NCI-H2107 treated with DMSO at 0.1 percent for 48 hours (cell line): ENCODE measurements around the gene PIP4K2A.
"Not testable (repeated sequence)": the region's sequence is repeated elsewhere in the genome, so short reads cannot be mapped to it uniquely, and the experiment has no call there.

Experiments
- DNase-seq: peaks from one replicate; lab custom pipeline; 2025; ENCODE audit not compliant: unreplicated experiment; lab: John Stamatoyannopoulos, UW

The PIP4K2A gene

DNA sequence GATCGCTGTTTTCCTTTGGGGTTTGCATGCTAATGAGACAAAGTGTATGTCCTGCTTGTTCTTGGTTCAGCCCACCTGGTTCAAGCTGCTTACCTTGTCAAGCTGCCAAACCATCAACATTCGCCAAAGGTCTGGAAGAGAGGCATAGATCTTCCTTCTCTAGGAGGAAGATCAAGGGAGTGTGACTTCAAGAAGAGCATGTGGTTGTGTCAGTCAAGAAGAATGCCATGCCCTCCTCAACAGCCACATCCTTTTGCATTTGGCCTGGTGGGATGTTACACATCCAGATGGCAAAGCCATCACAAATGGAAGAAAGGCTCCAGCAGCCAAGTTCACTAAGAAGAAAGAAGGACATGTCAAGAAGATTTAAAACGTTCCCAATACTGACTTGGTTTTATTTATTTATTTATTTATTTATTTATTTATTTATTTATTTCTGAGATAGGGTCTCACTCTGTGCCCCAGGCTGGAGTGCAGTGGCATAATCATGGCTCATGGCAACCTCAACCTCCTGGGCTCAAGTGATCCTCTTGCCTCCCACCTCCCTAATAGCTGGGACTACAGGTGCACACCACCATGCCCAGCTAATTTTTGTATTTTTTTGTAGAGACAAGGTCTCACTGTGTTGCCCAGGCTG, 5.1 kb upstream of the PIP4K2A start:
- no peak for DNase-seq

DNA sequence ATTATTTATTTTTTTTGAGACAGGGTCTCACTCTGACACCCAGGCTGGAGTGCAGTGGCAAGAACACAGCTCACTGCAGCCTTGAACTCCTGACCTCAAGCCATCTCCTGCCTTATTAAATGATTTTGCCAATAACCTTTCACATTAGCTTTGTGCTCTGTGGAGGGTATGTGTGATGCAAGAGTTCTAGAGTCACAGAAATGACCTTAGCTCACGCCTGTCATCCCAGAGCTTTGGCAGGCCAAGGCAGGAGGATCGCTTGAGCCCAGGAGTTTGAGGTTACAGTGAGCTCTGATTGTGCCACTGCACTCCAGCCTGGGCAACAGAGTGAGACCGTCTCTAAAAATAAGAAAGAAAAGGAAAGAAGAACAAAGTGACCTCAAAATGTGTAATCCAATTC, 4.3 kb upstream of the PIP4K2A start:
- not testable (repeated sequence) for DNase-seq

- DNase-seq, result no peak
These were observed 3.4 kb upstream of the PIP4K2A start for GRCh38 chr10:22717728-22718127.

GRCh38 chr10:22716943-22717342, 2.6 kb upstream of the PIP4K2A start:
- no peak for DNase-seq

- no peak for DNase-seq
These were observed 880 bp upstream of the PIP4K2A start for GRCh38 chr10:22715290-22715625.

GRCh38 chr10:22713853-22714478, 412 bp downstream of the PIP4K2A start:
- DNase-seq, result no peak

GRCh38 chr10:22712956-22713852, 1.2 kb downstream of the PIP4K2A start:
- peak; percentile 5 for DNase-seq

DNA sequence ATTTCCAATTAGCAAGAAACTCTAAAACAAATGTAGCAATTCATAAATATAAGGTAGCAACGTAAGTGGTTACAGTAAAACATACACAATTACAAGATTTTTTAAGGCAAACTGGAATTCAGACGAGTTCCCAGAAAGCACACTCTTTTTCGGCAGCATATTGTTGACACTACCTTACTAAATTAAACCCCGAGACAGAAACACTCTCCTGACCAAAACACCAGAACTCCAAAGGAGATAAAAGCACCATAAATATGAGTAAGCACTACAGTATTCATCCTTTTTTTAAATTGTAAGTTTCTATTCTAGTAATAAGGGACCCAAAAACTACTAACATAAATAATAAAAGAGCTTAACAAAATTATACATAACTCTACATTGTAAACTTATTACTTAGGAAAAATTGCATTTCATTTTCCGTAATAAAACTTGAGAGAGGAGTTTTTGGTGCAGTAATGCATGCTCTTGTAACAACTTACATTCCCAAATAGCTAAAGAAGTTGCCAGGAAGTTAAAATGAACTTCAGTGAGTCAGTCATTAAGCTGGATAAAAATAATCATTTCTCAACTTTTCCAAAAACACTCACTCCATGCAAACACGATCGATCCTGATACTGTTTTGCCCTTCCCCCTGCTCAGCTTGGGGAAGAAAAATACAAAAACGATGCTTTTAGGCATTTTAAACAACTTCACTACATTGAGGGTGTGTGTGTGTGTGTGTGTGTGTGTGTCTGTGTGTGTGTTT, 2.0 kb downstream of the PIP4K2A start:
- DNase-seq, result no peak

- no peak for DNase-seq
These were observed 3.0 kb downstream of the PIP4K2A start for GRCh38 chr10:22711373-22711772.

DNA sequence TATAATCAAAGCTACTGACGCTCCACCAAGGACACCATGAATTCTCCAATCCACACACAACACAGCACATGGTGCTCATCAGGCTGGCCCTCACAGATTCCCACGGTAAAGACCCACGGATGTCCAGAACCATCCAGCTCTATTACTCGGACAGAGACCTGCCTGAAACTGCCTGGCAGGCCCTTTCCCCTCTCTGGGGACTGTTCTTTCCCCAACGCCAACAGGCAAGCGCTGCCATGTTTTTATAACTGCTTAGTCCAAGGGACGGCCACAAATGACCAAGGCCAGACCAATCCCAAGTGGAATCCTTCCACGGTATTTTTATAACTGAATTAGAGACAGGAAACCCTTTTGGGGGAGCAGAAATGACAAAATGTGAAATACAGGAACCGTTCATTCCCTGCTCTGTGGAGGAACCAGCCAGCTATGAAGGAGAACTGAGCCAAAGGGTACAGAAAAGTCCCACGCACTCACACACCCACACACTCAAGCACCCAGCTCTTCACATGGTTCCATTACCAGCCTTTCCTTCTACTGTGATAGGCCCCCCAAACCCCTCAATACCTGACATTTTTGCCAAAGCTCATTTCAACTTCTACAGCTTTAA, 4.1 kb downstream of the PIP4K2A start:
- no peak for DNase-seq

GRCh38 chr10:22708772-22709171, 5.6 kb downstream of the PIP4K2A start:
- DNase-seq, result no peak

DNA sequence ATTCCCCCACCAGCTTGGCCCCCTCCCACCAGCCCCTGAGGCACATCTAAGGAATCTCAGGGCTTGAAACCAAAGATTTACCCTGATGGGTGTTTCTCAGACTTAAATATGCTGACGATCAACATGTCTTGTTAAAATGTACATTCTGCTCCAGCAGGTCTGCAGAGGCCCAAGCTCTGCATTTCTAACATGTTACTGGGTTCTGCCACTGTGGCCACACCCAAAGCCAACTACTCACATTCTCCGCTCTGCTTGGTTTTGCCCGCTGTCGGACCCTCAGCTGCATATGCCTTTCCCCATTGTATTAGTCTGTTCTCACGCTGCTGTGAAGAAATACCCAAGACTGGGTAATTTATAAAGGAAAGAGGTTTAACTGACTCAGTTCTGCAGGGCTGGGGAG, 8.9 kb downstream of the PIP4K2A start:
- no peak for DNase-seq

GRCh38 chr10:22704942-22705341, 9.4 kb downstream of the PIP4K2A start:
- DNase-seq, result no peak

DNA sequence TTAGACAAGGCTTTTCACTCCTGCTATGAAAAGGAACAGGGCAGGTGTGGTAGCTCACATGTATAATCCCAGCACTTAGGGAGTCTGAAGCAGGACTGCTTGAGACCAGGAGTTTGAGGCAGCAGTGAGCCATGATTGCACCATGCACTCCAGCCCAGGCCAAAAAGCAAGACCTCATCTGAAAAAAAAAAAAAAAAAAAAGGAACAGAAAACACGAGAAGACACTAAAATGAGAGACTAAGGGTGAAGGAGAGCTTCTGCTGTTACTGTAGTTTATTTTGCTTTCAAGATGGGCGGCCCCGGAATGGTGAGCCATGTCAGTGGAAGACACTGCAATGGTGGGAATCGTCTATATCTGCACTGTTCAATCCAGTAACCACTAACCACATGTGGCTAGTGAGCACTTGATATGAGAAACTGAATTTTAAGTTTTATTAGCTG, 9.9 kb downstream of the PIP4K2A start:
- peak; percentile 13 for DNase-seq

GRCh38 chr10:22702348-22702747, 12.0 kb downstream of the PIP4K2A start:
- DNase-seq, result no peak

GRCh38 chr10:22701132-22701826, 13.1 kb downstream of the PIP4K2A start:
- DNase-seq, result no peak

- DNase-seq, result no peak
These were observed 13.9 kb downstream of the PIP4K2A start for GRCh38 chr10:22700489-22700888.

- DNase-seq, result no peak
These were observed 14.4 kb downstream of the PIP4K2A start for GRCh38 chr10:22699976-22700375.

DNA sequence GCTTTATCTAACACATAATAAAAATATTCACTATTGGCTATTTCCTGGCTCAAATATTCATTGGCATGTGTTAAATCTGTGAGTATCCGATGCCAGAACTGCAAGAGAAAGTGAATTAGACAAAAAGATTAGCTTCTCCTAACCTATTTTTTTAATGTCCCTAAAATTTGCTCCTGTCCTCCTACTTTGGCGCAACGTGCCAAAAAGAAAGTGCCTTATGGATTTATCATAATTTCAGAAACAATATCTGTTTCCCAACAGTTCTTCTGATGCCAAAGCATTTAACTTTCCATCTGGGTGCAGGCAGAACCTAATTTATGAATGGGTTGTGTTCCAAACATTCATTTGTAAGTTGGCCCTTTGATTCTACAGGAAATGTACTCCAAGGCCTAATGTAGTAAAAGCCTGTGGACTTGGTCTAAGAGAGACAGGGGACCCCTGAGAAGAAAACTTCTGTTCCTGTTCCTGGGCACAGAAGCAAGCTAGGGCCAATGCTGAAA, 15.4 kb downstream of the PIP4K2A start:
- DNase-seq, result no peak

GRCh38 chr10:22697800-22698199, 16.6 kb downstream of the PIP4K2A start:
- no peak for DNase-seq
